Measurements from ENCODE around the gene FXYD3.

Gene FXYD3

GRCh38 chr19:35118268-35119020 is 2.8 kb downstream of the FXYD3 start:
- no peak for DNase-seq (ENCODE audit: low read depth)
- TF ChIP-seq CTCF (IDR thresholded peaks at IDR 0.05; ENCODE audit: low read depth, low read length, missing control alignments), result no peak
- H3K4me3 ChIP-seq (ENCODE audit: low read depth, low read length), result no peak overlapping the region

- no peak for TF ChIP-seq CTCF (IDR thresholded peaks at IDR 0.05; ENCODE audit: low read depth, low read length, missing control alignments)
- no peak for DNase-seq (ENCODE audit: low read depth)
- no peak overlapping the region for H3K4me3 ChIP-seq (ENCODE audit: low read depth, low read length)
These were observed 3.5 kb downstream of the FXYD3 start for GRCh38 chr19:35119091-35119490.

- no peak for TF ChIP-seq CTCF (IDR thresholded peaks at IDR 0.05; ENCODE audit: low read depth, low read length, missing control alignments)
- H3K4me3 ChIP-seq (ENCODE audit: low read depth, low read length), result no peak overlapping the region
- no peak for DNase-seq (ENCODE audit: low read depth)
These were observed 4.0 kb downstream of the FXYD3 start for GRCh38 chr19:35119578-35120155.

- TF ChIP-seq CTCF (IDR thresholded peaks at IDR 0.05; ENCODE audit: low read depth, low read length, missing control alignments), result no peak
- H3K4me3 ChIP-seq (ENCODE audit: low read depth, low read length), result no peak overlapping the region
- DNase-seq (ENCODE audit: low read depth), result no peak
These were observed 4.9 kb downstream of the FXYD3 start for GRCh38 chr19:35120492-35120891.

GRCh38 chr19:35120898-35121297 is 5.3 kb downstream of the FXYD3 start:
- H3K4me3 ChIP-seq (ENCODE audit: low read depth, low read length), result no peak overlapping the region
- DNase-seq (ENCODE audit: low read depth), result no peak
- no peak for TF ChIP-seq CTCF (IDR thresholded peaks at IDR 0.05; ENCODE audit: low read depth, low read length, missing control alignments)

GRCh38 chr19:35122687-35123551 is 7.3 kb downstream of the FXYD3 start:
- no peak for TF ChIP-seq CTCF (IDR thresholded peaks at IDR 0.05; ENCODE audit: low read depth, low read length, missing control alignments)
- no peak for DNase-seq (ENCODE audit: low read depth)
- no peak overlapping the region for H3K4me3 ChIP-seq (ENCODE audit: low read depth, low read length)

Measured in GM12864 (cell line).